HL-60 (cell line): Measurements from ENCODE around the gene PGAP3.

Source experiments
- GABPA ChIP-seq: IDR thresholded peaks from 2 replicates; pipeline ENCODE4 v1.6.1; 2012; ENCODE audit warnings: low read depth
- POLR2AphosphoS5 ChIP-seq: IDR thresholded peaks from 2 replicates; pipeline ENCODE4 v1.6.1; 2012; ENCODE audit warnings: low read depth
- REST ChIP-seq: IDR thresholded peaks from 2 replicates; pipeline ENCODE4 v1.6.1; 2012; ENCODE audit warnings: low read depth; ENCODE audit not compliant: insufficient replicate concordance
- TF ChIP-seq, protein P1 (sequence below): IDR thresholded peaks from one replicate; pipeline ENCODE4 v1.5.1; 2011; ENCODE audit warnings: low read length, control low read depth, inconsistent platforms; ENCODE audit not compliant: insufficient read depth

GRCh38 chr17:39658760-39659159, 29.1 kb downstream of the PGAP3 start:
- TF ChIP-seq, protein P1, sequence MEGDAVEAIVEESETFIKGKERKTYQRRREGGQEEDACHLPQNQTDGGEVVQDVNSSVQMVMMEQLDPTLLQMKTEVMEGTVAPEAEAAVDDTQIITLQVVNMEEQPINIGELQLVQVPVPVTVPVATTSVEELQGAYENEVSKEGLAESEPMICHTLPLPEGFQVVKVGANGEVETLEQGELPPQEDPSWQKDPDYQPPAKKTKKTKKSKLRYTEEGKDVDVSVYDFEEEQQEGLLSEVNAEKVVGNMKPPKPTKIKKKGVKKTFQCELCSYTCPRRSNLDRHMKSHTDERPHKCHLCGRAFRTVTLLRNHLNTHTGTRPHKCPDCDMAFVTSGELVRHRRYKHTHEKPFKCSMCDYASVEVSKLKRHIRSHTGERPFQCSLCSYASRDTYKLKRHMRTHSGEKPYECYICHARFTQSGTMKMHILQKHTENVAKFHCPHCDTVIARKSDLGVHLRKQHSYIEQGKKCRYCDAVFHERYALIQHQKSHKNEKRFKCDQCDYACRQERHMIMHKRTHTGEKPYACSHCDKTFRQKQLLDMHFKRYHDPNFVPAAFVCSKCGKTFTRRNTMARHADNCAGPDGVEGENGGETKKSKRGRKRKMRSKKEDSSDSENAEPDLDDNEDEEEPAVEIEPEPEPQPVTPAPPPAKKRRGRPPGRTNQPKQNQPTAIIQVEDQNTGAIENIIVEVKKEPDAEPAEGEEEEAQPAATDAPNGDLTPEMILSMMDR, result no peak
- TF ChIP-seq REST (no peak), POLR2AphosphoS5 (no peak), GABPA (no peak)
